Sigmoid colon (tissue), 7 donors: Measurements from ENCODE around the gene DAO. TPM values are rescaled to one million over a fixed set of nuclear protein-coding genes. Genes with fewer than 3 reads are reported as not detected.

ENCODE experiments used
- DNase-seq: peaks from one replicate; pipeline ENCODE4 v3.0.0-alpha.2; 2019
- H3K27ac ChIP-seq, 4 donors: fragments of 200-600 bp; sonication (generic); one replicate each; pipeline ENCODE4 v1.5.1; 2016 to 2019; ENCODE audit warnings: mild to moderate bottlenecking in 1 of 4
- H3K27me3 ChIP-seq, 3 donors: fragments of 200-600 bp; sonication (generic); one replicate each; pipeline ENCODE4 v1.5.1; 2019; ENCODE audit warnings: mild to moderate bottlenecking in 1 of 3
- H3K36me3 ChIP-seq, 4 donors: fragments of 200-600 bp; sonication (generic); one replicate each; pipeline ENCODE4 v1.5.1; 2016 to 2019
- H3K4me1 ChIP-seq, 4 donors: fragments of 200-600 bp; sonication (generic); one replicate each; pipeline ENCODE4 v1.5.1; 2017 to 2019
- H3K4me3 ChIP-seq, 4 donors: fragments of 200-600 bp; sonication (generic); one replicate each; pipeline ENCODE4 v1.5.1; 2017 to 2019; ENCODE audit warnings: mild to moderate bottlenecking in 2 of 4, moderate library complexity in 1 of 4
- H3K9me3 ChIP-seq, 4 donors: fragments of 200-600 bp in 3 of 4; sonication (generic) in 3 of 4; one replicate each; pipeline versions ENCODE4 v1.5.1 to v1.6.1; 2013 to 2019
- EP300 ChIP-seq, 4 donors: sonication (generic); formaldehyde crosslinking; IDR thresholded peaks; one replicate each; pipeline ENCODE4 v1.6.1; 2017; ENCODE audit warnings: antibody characterized with exemption in 4 of 4
- POLR2A ChIP-seq, 2 donors: fragments of 450-650 bp; IDR thresholded peaks; one replicate each; pipeline ENCODE4 v1.6.1; 2016; ENCODE audit warnings: antibody characterized with exemption in 2 of 2, mild to moderate bottlenecking in 2 of 2, moderate library complexity in 2 of 2
- POLR2AphosphoS5 ChIP-seq, 4 donors: sonication (generic); formaldehyde crosslinking; IDR thresholded peaks; one replicate each; pipeline ENCODE4 v1.6.1; 2017; ENCODE audit warnings: antibody characterized with exemption in 4 of 4
- WGBS, 2 donors: extraction: QIAGEN DNeasy Blood & Tissue Kit; methylation state at CpG; one replicate each; pipeline ENCODE4 v1.1.7; 2013; 5-methylcytosine and 5-hydroxymethylcytosine counted together
- intact Hi-C: fragments of 100-400 bp; cut with DNase I; formaldehyde crosslinking; loops from one replicate; pipeline ENCODE4 v1.15.1; 2023
- polyA plus RNA-seq, 3 donors: library from polyadenylated mRNA; stranded (reverse); fragments of 200-250 nt; gene quantifications; one replicate each; pipeline ENCODE4 v1.2.3, GENCODE V29; 2013
- total RNA-seq, 4 donors: library from RNA; depleted of rRNA; stranded (reverse); fragments of >200 nt; gene quantifications; one replicate each; pipeline ENCODE4 v1.1.0, GENCODE V29; 2016
- TF ChIP-seq, protein P1 (sequence below), 4 experiments: fragments of 450-650 bp in 3 of 4; fragments of 200-600 bp in 1 of 4; IDR thresholded peaks; one replicate each; pipeline ENCODE4 v1.5.1; 2016 to 2019; ENCODE audit warnings: antibody characterized with exemption in 4 of 4, mild to moderate bottlenecking in 3 of 4, moderate library complexity in 2 of 4
- donor health status: healthy with polysubstance abuse.
- donor health status: Bipolar disorder and iron deficiency.
- donor health status: healthy.

The DAO gene
- total and polyA plus RNA-seq, 7 donors, result 1.0 to 9.0 (median 4.2) TPM; not detected in 4

GRCh38 chr12:108918960-108919642 is 39.2 kb downstream of the DAO start:
- intact Hi-C loops, result no loop called here
- H3K27ac ChIP-seq, result no peak overlapping the region
- H3K27me3 ChIP-seq, result no peaks in the 10 kb centered on the region
- no peak for DNase-seq
- 73 to 74% methylated on average over 3 of the region's 3 CpGs for WGBS, 2 donors
- no peak overlapping the region for H3K4me3 ChIP-seq
- TF ChIP-seq EP300 (IDR thresholded peaks at IDR 0.05) (no peak), POLR2AphosphoS5 (IDR thresholded peaks at IDR 0.05) (no peak), POLR2A (IDR thresholded peaks at IDR 0.05) (no peak)
- TF ChIP-seq, protein P1, sequence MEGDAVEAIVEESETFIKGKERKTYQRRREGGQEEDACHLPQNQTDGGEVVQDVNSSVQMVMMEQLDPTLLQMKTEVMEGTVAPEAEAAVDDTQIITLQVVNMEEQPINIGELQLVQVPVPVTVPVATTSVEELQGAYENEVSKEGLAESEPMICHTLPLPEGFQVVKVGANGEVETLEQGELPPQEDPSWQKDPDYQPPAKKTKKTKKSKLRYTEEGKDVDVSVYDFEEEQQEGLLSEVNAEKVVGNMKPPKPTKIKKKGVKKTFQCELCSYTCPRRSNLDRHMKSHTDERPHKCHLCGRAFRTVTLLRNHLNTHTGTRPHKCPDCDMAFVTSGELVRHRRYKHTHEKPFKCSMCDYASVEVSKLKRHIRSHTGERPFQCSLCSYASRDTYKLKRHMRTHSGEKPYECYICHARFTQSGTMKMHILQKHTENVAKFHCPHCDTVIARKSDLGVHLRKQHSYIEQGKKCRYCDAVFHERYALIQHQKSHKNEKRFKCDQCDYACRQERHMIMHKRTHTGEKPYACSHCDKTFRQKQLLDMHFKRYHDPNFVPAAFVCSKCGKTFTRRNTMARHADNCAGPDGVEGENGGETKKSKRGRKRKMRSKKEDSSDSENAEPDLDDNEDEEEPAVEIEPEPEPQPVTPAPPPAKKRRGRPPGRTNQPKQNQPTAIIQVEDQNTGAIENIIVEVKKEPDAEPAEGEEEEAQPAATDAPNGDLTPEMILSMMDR (IDR thresholded peaks at IDR 0.05), result no peak
- peaks cover 0 to 4% (median 0%) of the 10 kb centered on the region in 4 donors for H3K9me3 ChIP-seq
- H3K36me3 ChIP-seq, result no peaks in the 10 kb centered on the region
- no peaks in the 10 kb centered on the region for H3K4me1 ChIP-seq

DNA sequence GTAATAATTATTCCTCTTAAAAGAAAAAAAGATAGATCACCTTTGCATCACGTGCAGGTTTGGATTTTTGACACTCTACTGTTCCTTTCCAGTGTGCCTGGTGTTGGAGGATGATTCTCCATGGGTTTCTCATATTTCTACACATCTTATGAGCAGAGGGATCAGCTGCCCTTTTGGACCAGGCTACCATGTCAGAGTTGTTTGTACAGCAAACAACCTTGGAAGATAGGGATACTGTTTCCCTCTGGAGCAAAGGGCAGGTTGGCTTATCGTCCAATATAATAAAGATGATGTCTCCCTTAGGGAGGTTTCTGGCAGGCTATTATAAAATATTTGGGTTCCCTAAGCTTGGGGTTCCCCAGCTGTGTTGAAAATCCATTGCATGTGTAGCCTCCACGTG is 42.1 kb downstream of the DAO start:
- H3K27me3 ChIP-seq, result no peaks in the 10 kb centered on the region
- no peaks in the 10 kb centered on the region for H3K36me3 ChIP-seq
- intact Hi-C loops, result no loop called here
- no peaks in the 10 kb centered on the region for H3K4me1 ChIP-seq
- no peak for DNase-seq
- H3K9me3 ChIP-seq, result peaks cover 0 to 4% (median 0%) of the 10 kb centered on the region in 4 donors
- H3K27ac ChIP-seq, result no peak overlapping the region
- WGBS, 2 donors, result 44 to 69% methylated on average over 3 of the region's 3 CpGs
- TF ChIP-seq, protein P1 (IDR thresholded peaks at IDR 0.05), result no peak
- TF ChIP-seq POLR2A (IDR thresholded peaks at IDR 0.05) (no peak), EP300 (IDR thresholded peaks at IDR 0.05) (no peak), POLR2AphosphoS5 (IDR thresholded peaks at IDR 0.05) (no peak)
- no peak overlapping the region for H3K4me3 ChIP-seq

DNA sequence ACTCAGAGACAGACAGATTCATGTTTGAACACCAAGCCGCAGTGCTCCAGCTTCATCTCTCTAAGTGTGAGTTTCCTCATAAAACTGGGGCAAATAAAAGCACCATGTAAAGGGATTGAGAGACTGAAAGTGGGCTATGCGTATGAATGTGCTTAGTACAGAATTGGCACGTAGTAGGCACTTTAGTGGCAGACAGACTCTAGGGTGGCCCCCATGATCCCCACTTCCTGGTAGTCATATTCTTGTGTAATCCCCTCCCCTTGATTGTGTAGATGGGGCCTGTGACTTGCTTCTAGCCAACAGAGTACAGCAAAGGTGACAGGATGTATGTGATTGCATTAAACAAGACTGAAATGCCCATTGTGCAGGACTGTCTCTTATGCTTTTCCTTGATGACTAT is 43.0 kb downstream of the DAO start:
- H3K27me3 ChIP-seq, result no peaks in the 10 kb centered on the region
- no peak for DNase-seq
- peaks cover 0 to 4% (median 0%) of the 10 kb centered on the region in 4 donors for H3K9me3 ChIP-seq
- intact Hi-C loops, result no loop called here
- TF ChIP-seq POLR2A (IDR thresholded peaks at IDR 0.05), result no peak
- TF ChIP-seq EP300 (IDR thresholded peaks at IDR 0.05), result no peak
- TF ChIP-seq, protein P1 (IDR thresholded peaks at IDR 0.05), result no peak
- no peak for TF ChIP-seq POLR2AphosphoS5 (IDR thresholded peaks at IDR 0.05)
- no peaks in the 10 kb centered on the region for H3K36me3 ChIP-seq
- H3K4me1 ChIP-seq, result no peaks in the 10 kb centered on the region
- 93 to 95% methylated on average over 3 of the region's 3 CpGs for WGBS, 2 donors
- no peak overlapping the region for H3K4me3 ChIP-seq
- no peak overlapping the region for H3K27ac ChIP-seq

DNA sequence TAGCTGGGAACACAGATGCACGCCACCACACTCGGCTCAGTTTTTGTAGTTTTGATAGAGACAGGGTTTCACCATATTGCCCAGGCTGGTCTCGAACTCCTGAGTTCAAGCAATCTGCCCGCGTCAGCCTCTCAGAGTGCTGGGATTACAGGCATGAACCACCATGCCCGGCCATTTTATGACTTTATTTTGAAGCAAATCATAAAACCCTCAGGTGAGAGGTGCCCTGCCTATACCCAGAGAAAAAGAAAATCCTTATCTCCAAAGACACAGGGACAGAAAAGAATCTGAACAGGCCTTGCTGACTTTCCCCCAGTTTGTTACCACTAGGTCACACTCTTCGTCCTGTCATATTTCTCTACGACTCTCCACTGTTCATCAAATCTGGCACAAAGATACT is 48.8 kb downstream of the DAO start:
- Histone ChIP-seq H3K27me3 (no peaks in the 10 kb centered on the region), H3K4me3 (no peak overlapping the region), H3K9me3 (no peaks in the 10 kb centered on the region), H3K4me1 (no peaks in the 10 kb centered on the region), H3K36me3 (no peaks in the 10 kb centered on the region), H3K27ac (no peak overlapping the region)
- no peak for TF ChIP-seq POLR2A (IDR thresholded peaks at IDR 0.05)
- TF ChIP-seq, protein P1 (IDR thresholded peaks at IDR 0.05), result no peak
- no peak for TF ChIP-seq EP300 (IDR thresholded peaks at IDR 0.05)
- TF ChIP-seq POLR2AphosphoS5 (IDR thresholded peaks at IDR 0.05), result no peak
- WGBS, 2 donors, result 56 to 78% methylated on average over 8 of the region's 8 CpGs
- no peak for DNase-seq
- intact Hi-C loops, result no loop called here

DNA sequence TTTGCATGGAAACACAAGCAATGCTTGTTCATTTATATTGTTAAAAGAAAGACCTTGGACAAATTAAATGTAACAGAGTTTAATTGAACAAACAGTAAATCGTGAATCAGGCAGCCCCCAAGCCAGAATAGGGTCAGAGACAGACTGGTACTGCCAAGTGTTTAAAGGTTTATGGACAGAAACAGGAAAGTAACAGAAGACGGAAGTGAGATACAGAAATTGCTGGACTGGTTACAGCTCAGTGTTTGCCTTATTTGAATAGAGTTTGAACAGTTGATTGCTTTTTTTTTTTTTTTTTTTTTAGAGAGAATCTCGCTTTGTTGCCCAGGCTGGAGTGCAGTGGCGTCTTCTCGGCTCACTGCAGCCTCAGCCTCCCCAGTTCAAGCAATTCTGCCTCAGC is 50.3 kb downstream of the DAO start:
- intact Hi-C loops, result no loop called here
- Histone ChIP-seq H3K27ac (no peak overlapping the region), H3K27me3 (no peaks in the 10 kb centered on the region), H3K9me3 (no peaks in the 10 kb centered on the region), H3K4me3 (no peak overlapping the region), H3K4me1 (no peaks in the 10 kb centered on the region), H3K36me3 (no peaks in the 10 kb centered on the region)
- no peak for TF ChIP-seq POLR2AphosphoS5 (IDR thresholded peaks at IDR 0.05)
- TF ChIP-seq, protein P1 (IDR thresholded peaks at IDR 0.05), result no peak
- TF ChIP-seq POLR2A (IDR thresholded peaks at IDR 0.05), result no peak
- DNase-seq, result no peak
- WGBS, 2 donors, result 16 to 33% methylated on average over 5 of the region's 5 CpGs
